Activated effector memory CD4-positive, alpha-beta T cell treated with Interleukin-2 at 50 U/mL for 16 hours (primary cell): Measurements from ENCODE around the gene STIM1.
"Not testable (repeated sequence)": the region's sequence is repeated elsewhere in the genome, so short reads cannot be mapped to it uniquely, and the experiment has no call there.

Source experiments
- DNase-seq: peaks from one replicate; pipeline ENCODE4 v3.0.0-alpha.2; 2020

Gene STIM1

GRCh38 chr11:3856856-3857553 lies 1.5 kb downstream of the STIM1 start:
- DNase-seq: no peak

DNA sequence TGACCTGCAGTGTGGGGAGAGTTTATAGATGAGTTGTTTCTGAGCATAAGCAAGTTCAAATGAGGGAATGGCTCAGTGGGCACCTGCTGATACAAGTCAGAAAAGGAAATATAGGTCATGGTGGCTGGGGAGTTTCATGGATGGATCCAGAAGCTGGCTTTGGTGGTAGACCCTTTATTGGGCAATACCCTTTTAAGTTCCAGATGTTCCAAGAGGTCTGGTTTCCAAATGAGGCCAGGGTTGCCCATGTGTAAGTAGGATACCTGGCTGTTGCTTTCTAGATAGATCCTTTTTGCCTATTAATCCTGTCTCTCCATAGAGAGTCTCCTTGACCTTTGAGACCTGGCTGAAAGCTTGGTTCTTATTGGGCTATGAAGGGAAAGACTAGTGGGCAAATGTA lies 2.2 kb downstream of the STIM1 start:
- no peak for DNase-seq

DNA sequence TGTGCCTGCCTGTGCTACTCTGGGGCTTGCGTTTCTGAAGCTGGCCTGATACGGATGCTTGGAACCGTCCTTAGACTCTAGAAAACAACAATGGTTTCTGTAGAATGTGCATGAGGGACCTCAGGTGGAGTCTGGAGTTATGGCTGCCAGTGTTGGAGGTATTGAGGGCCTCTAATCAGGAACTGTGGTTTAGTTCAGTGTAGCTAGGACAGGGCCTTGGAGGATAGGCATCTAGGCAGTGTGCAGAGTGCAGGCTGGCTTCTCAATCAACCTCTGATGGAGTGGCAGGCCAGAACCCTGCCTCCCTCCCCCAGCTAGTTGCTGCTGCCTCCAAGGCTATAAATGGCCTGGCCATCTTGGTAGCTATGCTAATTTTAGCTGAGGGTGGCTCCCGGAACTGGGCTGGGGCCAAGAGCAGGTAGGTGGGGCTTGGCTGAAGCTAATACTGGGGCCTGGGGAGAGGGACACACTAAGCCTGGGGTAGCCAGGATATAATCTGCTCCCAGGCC lies 4.0 kb downstream of the STIM1 start:
- DNase-seq: no peak

DNA sequence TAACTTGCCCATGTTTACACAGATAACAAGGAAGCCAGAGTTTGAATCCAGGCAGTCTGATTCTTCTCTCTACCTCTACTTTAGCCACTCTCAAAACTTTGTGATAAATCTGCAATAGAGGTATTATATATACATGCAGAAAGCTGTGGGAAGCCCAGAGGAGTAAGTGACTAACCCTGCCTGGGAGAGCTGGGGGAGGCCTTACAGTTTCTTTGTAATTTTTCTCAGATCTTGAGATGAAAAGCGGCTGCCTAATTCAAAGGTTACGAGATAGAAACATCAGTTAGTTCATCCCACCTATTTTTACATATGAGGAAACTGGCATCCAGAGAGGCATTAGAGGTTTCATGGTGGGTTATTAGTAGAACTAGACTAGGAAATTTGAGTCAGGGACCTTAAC lies 4.9 kb downstream of the STIM1 start:
- DNase-seq: no peak

GRCh38 chr11:3860898-3861393 lies 5.5 kb downstream of the STIM1 start:
- not testable (repeated sequence) for DNase-seq

DNA sequence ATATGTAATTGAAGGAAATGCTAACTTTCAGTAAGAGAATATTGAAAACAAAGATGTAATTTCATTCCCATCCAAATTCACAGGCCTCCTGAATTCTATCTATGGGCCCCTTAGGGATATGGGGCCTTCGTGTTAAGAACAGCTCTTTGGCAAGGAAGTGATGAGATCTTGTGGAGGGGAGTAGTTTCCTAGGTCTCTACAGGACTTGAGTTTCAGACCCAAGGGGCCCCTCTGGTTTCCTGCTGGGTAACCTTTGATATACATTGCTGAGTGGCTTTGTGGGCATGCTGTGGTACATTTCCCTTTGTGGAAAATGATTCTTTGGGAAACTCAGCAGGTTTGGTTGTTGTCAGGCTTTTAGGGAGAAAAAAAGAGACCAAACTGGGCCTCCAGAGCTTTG lies 6.2 kb downstream of the STIM1 start:
- DNase-seq: no peak

GRCh38 chr11:3865388-3866193 lies 10.1 kb downstream of the STIM1 start:
- DNase-seq: no peak

- DNase-seq: no peak
Measured at GRCh38 chr11:3866206-3866605, 10.7 kb downstream of the STIM1 start.

DNA sequence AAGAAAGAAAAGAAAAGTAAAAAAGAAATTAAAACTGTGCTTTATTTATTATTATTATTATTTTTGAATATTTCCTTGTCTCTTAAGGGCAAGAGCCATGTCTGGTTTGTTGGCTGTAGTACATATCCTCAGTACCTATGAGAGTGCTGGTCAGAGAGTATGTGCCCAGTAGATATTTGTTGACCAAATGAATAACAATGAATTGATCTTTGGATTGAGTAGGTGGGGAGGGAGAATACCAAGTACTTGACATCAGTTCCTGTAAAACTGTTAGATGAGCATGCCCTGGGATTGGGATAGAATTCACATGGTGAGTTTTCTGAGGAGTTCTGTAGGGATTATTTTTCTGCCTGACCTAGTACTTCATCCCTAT lies 11.4 kb downstream of the STIM1 start:
- no peak for DNase-seq

DNA sequence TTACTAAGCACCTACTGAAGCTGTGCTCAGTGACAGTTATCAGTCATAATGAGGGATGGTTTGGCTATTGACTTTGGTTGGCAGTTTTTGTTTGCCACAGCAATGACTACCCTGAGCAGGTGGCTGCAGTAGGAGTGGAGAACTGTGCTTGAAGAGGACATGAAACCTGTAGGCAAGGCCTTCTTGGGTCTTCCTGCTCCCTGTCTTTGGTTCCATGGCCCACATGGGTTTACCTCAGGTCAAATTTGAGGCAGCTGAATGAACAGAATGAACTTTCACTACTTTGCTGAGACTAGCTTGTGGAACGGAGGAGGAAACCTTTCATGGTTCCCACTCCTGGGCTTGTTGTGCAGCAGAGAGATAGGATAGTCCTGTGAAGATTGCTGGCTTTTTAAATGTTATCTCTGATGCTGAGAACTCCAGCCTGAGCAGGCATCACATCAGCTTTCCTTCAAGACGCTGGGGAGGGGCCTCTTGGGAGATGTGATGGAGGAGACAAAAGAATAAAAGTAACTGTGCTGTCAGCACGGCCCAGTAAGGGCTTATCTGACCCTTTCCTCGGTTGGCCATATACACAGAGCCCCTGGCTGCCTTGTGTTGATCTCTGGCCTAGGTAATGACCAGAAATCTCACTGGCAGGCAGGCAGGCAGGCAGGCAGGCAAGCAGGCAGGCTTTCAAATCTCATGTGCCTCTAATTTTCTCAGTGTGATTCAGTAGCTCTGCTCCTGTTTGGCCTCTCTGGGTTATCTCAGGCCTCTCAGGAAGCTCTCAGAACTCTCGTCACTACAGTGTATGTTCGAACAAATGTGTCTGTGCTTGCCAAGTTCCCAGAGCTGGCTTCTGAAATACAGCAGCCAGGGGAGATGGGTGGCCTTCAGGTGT lies 12.0 kb downstream of the STIM1 start:
- DNase-seq: no peak

DNA sequence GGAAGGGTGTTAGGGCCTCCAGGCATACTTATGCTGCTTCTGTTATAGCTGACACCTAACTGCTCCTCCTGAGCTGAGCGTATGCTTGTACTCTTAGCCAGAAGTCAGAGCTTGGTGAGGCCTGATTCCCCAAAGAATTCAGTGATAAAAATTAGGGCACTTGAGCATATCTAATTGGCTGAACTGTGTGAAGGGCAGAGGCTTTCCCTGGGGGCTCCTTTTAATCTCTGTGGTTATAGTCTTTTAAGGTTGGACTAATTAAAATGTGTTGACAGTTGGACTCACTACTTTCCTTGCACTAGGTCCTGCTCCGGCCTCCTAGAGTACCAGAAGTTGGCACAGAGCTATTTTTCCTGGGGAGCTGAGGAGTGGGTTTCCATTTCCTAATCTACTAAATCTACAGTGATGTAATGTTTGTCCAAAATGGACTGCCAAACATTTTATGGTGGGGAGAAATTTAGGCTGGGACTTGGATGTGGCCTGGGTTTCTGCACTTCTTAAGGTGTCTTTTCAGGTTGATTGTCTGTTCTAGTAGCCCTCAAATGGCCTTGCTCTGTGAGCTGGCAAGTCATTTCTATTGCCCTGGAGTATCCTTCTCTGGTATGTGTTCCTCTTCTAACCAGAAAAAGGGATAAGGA lies 18.4 kb downstream of the STIM1 start:
- DNase-seq: no peak

- no peak for DNase-seq
Measured at GRCh38 chr11:3876613-3877012, 21.1 kb downstream of the STIM1 start.

DNA sequence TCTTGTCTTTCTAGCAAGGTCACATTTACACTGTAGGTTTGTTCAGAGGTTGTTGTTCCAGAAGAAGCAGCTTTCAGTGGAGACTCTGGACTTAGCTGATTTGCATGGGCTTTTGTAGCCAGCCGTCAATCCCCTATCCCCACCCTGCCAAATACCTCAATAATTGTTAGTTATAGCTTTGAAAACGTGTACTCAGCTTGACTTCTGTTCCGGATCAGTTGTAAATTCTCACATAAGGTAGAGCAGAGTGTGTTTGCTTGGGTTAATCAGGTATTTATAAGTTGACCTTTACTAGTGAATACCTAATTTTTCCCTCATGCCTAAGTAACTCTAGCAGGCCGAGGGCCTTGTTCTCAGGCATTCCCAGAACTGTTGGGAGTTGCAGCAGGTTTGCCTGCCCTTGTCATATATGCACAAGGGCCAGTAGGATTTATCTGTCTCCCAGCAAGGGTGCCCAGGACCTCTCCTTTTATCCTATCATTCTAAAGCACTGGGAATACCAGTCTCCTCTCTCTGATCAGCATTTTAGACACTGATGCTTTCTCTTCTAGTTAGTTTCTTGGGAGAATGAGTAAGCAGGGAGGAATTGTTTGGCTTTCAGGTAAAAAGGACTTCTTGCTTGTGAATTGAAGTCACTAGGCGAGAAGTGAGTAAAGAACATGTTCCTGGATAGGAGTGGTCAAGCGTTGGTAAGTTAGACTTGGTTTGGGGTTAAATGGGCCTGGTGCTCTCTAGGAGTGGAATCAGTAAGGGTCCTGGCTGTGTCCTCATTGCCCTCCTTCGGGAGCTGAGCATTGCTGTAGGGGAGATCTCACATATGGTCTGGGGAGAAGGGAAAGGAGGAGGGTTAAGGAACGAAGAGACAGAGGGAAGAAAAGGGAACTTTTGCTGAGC lies 22.1 kb downstream of the STIM1 start:
- no peak for DNase-seq

- no peak for DNase-seq
Measured at GRCh38 chr11:3878258-3878584, 22.8 kb downstream of the STIM1 start.

- no peak for DNase-seq
Measured at GRCh38 chr11:3879216-3879966, 23.9 kb downstream of the STIM1 start.

DNA sequence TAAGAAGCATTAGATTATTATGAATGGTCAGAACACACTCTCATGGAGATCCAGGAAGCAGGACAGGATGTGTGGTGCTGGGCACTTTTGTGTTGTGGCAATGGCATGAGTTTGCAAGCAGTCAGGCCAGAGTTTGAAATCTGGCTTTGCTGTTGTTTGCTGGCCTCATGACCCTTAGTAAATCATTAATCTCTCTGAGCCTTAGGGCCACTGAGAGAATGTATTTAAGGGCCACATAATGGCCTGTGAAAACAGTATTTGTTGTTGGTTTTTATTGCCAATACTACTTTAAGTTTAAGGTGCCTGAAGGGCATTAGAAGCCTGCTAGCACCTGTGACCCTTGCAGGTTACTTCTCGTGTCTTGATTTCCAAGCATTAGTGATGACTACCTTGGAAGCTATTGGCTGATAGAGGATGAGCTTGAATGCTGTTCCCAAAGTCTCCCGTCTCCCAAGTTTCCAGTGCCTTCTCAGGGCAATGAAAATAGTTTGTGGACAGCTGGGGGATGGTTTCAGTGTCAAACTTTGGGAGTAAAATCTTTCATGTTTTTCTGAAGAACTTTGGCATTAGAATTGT lies 24.6 kb downstream of the STIM1 start:
- DNase-seq: no peak

DNA sequence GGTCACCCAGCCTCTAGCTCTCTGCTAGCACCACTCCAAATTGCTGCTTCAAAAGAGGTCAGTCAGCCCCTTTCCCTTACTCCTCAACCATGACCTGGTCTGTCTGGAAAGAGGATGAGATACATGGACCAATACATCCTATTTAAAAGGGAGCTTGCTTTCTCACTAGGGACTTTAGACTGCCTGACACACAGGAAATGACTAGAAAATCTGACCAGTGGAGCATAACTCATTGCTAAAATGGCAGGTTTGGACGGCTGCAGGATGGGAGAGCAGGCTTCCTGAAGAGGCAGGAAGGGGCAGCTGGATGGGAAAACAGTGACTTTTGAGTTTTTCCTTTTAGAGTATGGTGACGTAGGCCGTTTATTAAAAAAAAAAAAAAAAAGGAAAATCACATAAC lies 25.3 kb downstream of the STIM1 start:
- no peak for DNase-seq

DNA sequence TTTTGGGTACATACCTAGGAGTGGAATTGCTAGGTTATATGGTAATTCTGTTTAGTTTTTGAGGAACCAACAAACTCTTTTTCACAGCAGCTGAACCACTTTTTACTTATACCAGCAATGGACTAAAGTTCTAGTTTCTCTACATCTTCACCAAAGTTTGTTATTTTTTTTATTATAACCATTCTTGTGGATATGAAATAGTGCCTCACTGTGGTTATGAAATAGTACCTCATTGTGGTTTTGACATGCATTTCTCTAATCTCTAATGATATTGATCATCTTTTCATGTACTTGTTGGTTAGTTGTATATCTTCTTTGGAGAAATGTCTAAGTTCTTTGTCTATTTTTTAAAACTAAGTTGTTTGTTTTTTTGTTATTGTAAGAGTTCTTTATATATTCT lies 27.2 kb downstream of the STIM1 start:
- DNase-seq: no peak

DNA sequence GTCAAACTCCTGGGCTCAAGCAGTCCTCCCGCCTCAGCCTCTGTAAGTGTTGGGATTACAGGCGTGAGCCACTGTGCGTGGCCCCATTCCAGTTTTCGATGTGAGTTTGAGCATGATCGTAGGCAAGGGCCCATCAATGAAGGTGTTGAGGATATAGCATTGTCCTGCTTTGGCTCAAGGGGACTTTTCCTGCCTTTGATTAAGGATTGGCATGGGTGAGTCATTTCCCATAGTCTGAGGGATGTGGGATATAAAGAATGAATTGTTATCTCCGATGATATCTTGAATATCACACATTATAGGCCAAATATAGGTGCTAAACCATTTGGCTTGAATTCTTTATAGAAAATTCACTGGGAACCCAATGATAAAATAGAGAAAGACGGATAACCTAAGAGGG lies 30.4 kb downstream of the STIM1 start:
- DNase-seq: no peak

DNA sequence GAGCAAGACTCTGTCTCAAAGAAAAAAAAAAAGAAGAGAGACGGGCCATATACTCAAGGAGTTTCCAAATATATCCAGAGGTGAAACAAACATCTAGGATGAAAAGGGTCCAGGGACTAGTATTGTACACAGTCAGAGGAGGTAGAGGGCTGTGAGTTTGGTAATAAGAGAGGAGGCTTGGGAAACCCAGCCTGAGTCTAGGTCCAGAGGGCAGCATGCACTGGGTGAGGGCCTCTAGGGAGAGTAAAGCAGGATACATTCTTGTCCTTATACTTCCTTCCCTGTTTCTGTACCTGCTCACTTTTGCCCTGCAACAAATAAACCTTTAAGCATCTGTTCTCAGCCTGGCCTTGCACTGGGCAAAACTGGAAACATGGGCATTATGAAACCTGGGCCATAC lies 31.5 kb downstream of the STIM1 start:
- no peak for DNase-seq

- DNase-seq: no peak
Measured at GRCh38 chr11:3888876-3889275, 33.4 kb downstream of the STIM1 start.
